Activated CD4-positive, alpha-beta T cell treated with anti-CD3 and anti-CD28 coated beads, Interleukin-2, amount 10 ng/mL, durations not matched to agents 7 days and 5 days (primary cell): ENCODE results near the gene LTO1. TPM values are rescaled to one million over a fixed set of nuclear protein-coding genes. Genes with fewer than 3 reads are reported as not detected.
"Not testable (repeated sequence)": the region's sequence is repeated elsewhere in the genome, so short reads cannot be mapped to it uniquely, and the experiment has no call there.

Experiments used
- CTCF ChIA-PET: fragments of 350-600 bp; sonication (Branson Sonifier 250); formaldehyde crosslinking; loops from one replicate; lab custom pipeline; 2021; ENCODE audit warnings: antibody characterized with exemption; lab: Charles Lee
- POLR2A ChIA-PET: fragments of 350-600 bp; sonication (Branson Sonifier 250); formaldehyde crosslinking; loops from one replicate; lab custom pipeline; 2021; ENCODE audit warnings: antibody characterized with exemption; lab: Charles Lee
- DNase-seq: peaks from one replicate; pipeline ENCODE4 v3.0.0-alpha.2; 2020
- H3K27ac Mint-ChIP-seq: one replicate; pipeline ENCODE4 v1.8.0; 2021; ENCODE audit warnings: mild to moderate bottlenecking, moderate library complexity, mixed read lengths
- H3K27me3 Mint-ChIP-seq: one replicate; pipeline ENCODE4 v1.8.0; 2021; ENCODE audit warnings: mixed read lengths
- H3K36me3 Mint-ChIP-seq: one replicate; pipeline ENCODE4 v1.8.0; 2021; ENCODE audit warnings: low read depth, mixed read lengths
- H3K4me1 Mint-ChIP-seq: one replicate; pipeline ENCODE4 v1.8.0; 2021; ENCODE audit warnings: mixed read lengths
- H3K4me3 Mint-ChIP-seq: one replicate; pipeline ENCODE4 v1.8.0; 2021; ENCODE audit warnings: mild to moderate bottlenecking, moderate library complexity, mixed read lengths
- H3K9me3 Mint-ChIP-seq: one replicate; pipeline ENCODE4 v1.8.0; 2021; ENCODE audit warnings: mixed read lengths
- total RNA-seq, 2 experiments: library from RNA; stranded (reverse); gene quantifications; one replicate each; pipeline ENCODE4 v1.2.3, GENCODE V29; 2021

Gene LTO1
- total RNA-seq, 2 experiments from 2014 or later = 30.7 to 34.0 TPM

GRCh38 chr11:69635804-69636511 lies 39.2 kb downstream of the LTO1 start:
- H3K27ac Mint-ChIP-seq = no peak overlapping the region
- no peaks in the 10 kb centered on the region for H3K9me3 Mint-ChIP-seq
- DNase-seq = no peak
- H3K4me3 Mint-ChIP-seq = no peak overlapping the region
- H3K27me3 Mint-ChIP-seq = peaks cover 72% of the 10 kb centered on the region
- POLR2A ChIA-PET = no interaction called here
- CTCF ChIA-PET = interaction anchor here (0.6 kb wide), 1 partner anchor 301 kb away, joined by 3 read pairs; no protein-coding TSS in a partner anchor
- no peaks in the 10 kb centered on the region for H3K36me3 Mint-ChIP-seq
- peaks cover 18% of the 10 kb centered on the region for H3K4me1 Mint-ChIP-seq

- POLR2A ChIA-PET = no interaction called here
- CTCF ChIA-PET = no interaction called here
- H3K27me3 Mint-ChIP-seq = peaks cover 66% of the 10 kb centered on the region
- no peak overlapping the region for H3K4me3 Mint-ChIP-seq
- no peaks in the 10 kb centered on the region for H3K36me3 Mint-ChIP-seq
- H3K27ac Mint-ChIP-seq = no peak overlapping the region
- H3K9me3 Mint-ChIP-seq = no peaks in the 10 kb centered on the region
- DNase-seq = no peak
- peaks cover 13% of the 10 kb centered on the region for H3K4me1 Mint-ChIP-seq
Measured at GRCh38 chr11:69635195-69635594, 40.0 kb downstream of the LTO1 start.

GRCh38 chr11:69634590-69634989 lies 40.6 kb downstream of the LTO1 start:
- H3K27me3 Mint-ChIP-seq = peaks cover 60% of the 10 kb centered on the region

GRCh38 chr11:69634069-69634468 lies 41.1 kb downstream of the LTO1 start:
- Mint-ChIP-seq H3K4me3 (no peak overlapping the region), H3K27ac (no peak overlapping the region), H3K4me1 (peaks cover 13% of the 10 kb centered on the region), H3K9me3 (peaks cover 6% of the 10 kb centered on the region), H3K27me3 (peaks cover 58% of the 10 kb centered on the region), H3K36me3 (no peaks in the 10 kb centered on the region)
- ChIA-PET POLR2A (no interaction called here), CTCF (no interaction called here)
- DNase-seq = no peak

More at GRCh38 chr11:69634590-69634989, 40.6 kb downstream of the LTO1 start:
- POLR2A ChIA-PET = no interaction called here
- no peak for DNase-seq
- Mint-ChIP-seq H3K4me1 (peaks cover 13% of the 10 kb centered on the region), H3K27ac (no peak overlapping the region), H3K36me3 (no peaks in the 10 kb centered on the region), H3K4me3 (no peak overlapping the region), H3K9me3 (peaks cover 4% of the 10 kb centered on the region)
- CTCF ChIA-PET = no interaction called here

- DNase-seq = no peak
- Mint-ChIP-seq H3K4me3 (no peak overlapping the region), H3K4me1 (peaks cover 10% of the 10 kb centered on the region), H3K9me3 (peaks cover 6% of the 10 kb centered on the region), H3K27ac (no peak overlapping the region), H3K36me3 (no peaks in the 10 kb centered on the region), H3K27me3 (peaks cover 50% of the 10 kb centered on the region)
- CTCF ChIA-PET = no interaction called here
- POLR2A ChIA-PET = no interaction called here
Measured at GRCh38 chr11:69632900-69633299, 42.3 kb downstream of the LTO1 start.

- Mint-ChIP-seq H3K27me3 (peaks cover 36% of the 10 kb centered on the region), H3K9me3 (peaks cover 6% of the 10 kb centered on the region), H3K36me3 (no peaks in the 10 kb centered on the region), H3K27ac (no peak overlapping the region), H3K4me1 (no peaks in the 10 kb centered on the region), H3K4me3 (no peak overlapping the region)
- no peak for DNase-seq
- ChIA-PET CTCF (no interaction called here), POLR2A (no interaction called here)
Measured at GRCh38 chr11:69630424-69630823, 44.7 kb downstream of the LTO1 start.

GRCh38 chr11:69630017-69630416 lies 45.1 kb downstream of the LTO1 start:
- DNase-seq = no peak
- Mint-ChIP-seq H3K27me3 (peaks cover 33% of the 10 kb centered on the region), H3K27ac (no peak overlapping the region), H3K36me3 (no peaks in the 10 kb centered on the region), H3K9me3 (peaks cover 6% of the 10 kb centered on the region), H3K4me1 (no peaks in the 10 kb centered on the region), H3K4me3 (no peak overlapping the region)
- CTCF ChIA-PET = no interaction called here
- POLR2A ChIA-PET = no interaction called here

GRCh38 chr11:69627551-69627950 lies 47.6 kb downstream of the LTO1 start:
- ChIA-PET CTCF (no interaction called here), POLR2A (no interaction called here)
- Mint-ChIP-seq H3K4me1 (no peaks in the 10 kb centered on the region), H3K27me3 (peaks cover 17% of the 10 kb centered on the region), H3K36me3 (no peaks in the 10 kb centered on the region), H3K9me3 (peaks cover 6% of the 10 kb centered on the region), H3K27ac (no peak overlapping the region), H3K4me3 (no peak overlapping the region)
- no peak for DNase-seq

GRCh38 chr11:69625476-69625875 lies 49.7 kb downstream of the LTO1 start:
- peaks cover 6% of the 10 kb centered on the region for H3K9me3 Mint-ChIP-seq
- DNase-seq = no peak
- ChIA-PET CTCF (no interaction called here), POLR2A (no interaction called here)
- no peaks in the 10 kb centered on the region for H3K36me3 Mint-ChIP-seq
- no peaks in the 10 kb centered on the region for H3K4me1 Mint-ChIP-seq
- H3K4me3 Mint-ChIP-seq = no peak overlapping the region
- H3K27ac Mint-ChIP-seq = no peak overlapping the region
- H3K27me3 Mint-ChIP-seq = peaks cover 10% of the 10 kb centered on the region

- DNase-seq = no peak
- no peaks in the 10 kb centered on the region for H3K9me3 Mint-ChIP-seq
- peaks cover 9% of the 10 kb centered on the region for H3K27me3 Mint-ChIP-seq
- no peaks in the 10 kb centered on the region for H3K36me3 Mint-ChIP-seq
- H3K4me1 Mint-ChIP-seq = no peaks in the 10 kb centered on the region
- POLR2A ChIA-PET = no interaction called here
- CTCF ChIA-PET = no interaction called here
- H3K4me3 Mint-ChIP-seq = no peak overlapping the region
- H3K27ac Mint-ChIP-seq = no peak overlapping the region
Measured at GRCh38 chr11:69624293-69624692, 50.9 kb downstream of the LTO1 start.

GRCh38 chr11:69622097-69622681 lies 53.0 kb downstream of the LTO1 start:
- DNase-seq, H3K4me3 Mint-ChIP-seq, POLR2A ChIA-PET, H3K27ac Mint-ChIP-seq, H3K36me3 Mint-ChIP-seq, H3K4me1 Mint-ChIP-seq, H3K9me3 Mint-ChIP-seq, H3K27me3 Mint-ChIP-seq: not testable (repeated sequence)
- CTCF ChIA-PET = interaction anchor here (0.6 kb wide), 1 partner anchor 75 kb away, joined by 3 read pairs; no protein-coding TSS in a partner anchor

- ChIA-PET POLR2A (no interaction called here), CTCF (no interaction called here)
- Mint-ChIP-seq H3K9me3 (no peaks in the 10 kb centered on the region), H3K4me3 (no peak overlapping the region), H3K27me3 (peaks cover 7% of the 10 kb centered on the region), H3K27ac (no peak overlapping the region), H3K36me3 (no peaks in the 10 kb centered on the region), H3K4me1 (no peaks in the 10 kb centered on the region)
- no peak for DNase-seq
Measured at GRCh38 chr11:69620683-69621290, 54.4 kb downstream of the LTO1 start.

- Mint-ChIP-seq H3K9me3 (no peaks in the 10 kb centered on the region), H3K4me1 (no peaks in the 10 kb centered on the region), H3K27me3 (peaks cover 1% of the 10 kb centered on the region), H3K36me3 (no peaks in the 10 kb centered on the region), H3K4me3 (no peak overlapping the region), H3K27ac (no peak overlapping the region)
- ChIA-PET CTCF (no interaction called here), POLR2A (no interaction called here)
- DNase-seq = no peak
Measured at GRCh38 chr11:69618237-69618636, 56.9 kb downstream of the LTO1 start.
